Gastrocnemius medialis (tissue), 4 donors: ENCODE data around the gene FAM228A. TPM values are rescaled to one million over a fixed set of nuclear protein-coding genes. Genes with fewer than 3 reads are reported as not detected.

Source experiments
- ATAC-seq, 2 donors: fragments of 150-250 bp; one replicate each; pipeline ENCODE4 v1.9.1; 2016
- DNase-seq, 2 donors: peaks; one replicate each; pipeline ENCODE4 v3.0.0-alpha.2; 2019
- H3K27ac ChIP-seq, 4 donors: fragments of 200-600 bp; sonication (generic); 1 replicate in 1 of 4; 2 replicates in 3 of 4; pipeline ENCODE4 v1.5.1; 2016 to 2018; ENCODE audit warnings: mild to moderate bottlenecking in 2 of 4, moderate library complexity in 1 of 4
- H3K27me3 ChIP-seq, 3 donors: fragments of 200-600 bp; sonication (generic) in 2 of 3; 1 replicate in 1 of 3; 2 replicates in 2 of 3; pipeline versions ENCODE4 v1.5.1 to v1.6.0; 2016 to 2019; ENCODE audit warnings: mild to moderate bottlenecking in 1 of 3, moderate library complexity in 1 of 3
- H3K36me3 ChIP-seq, 2 donors: fragments of 200-600 bp; sonication (generic) in 1 of 2; one replicate each; pipeline ENCODE4 v1.5.1; 2017 to 2018
- H3K4me1 ChIP-seq, 2 donors: fragments of 200-600 bp; sonication (generic) in 1 of 2; one replicate each; pipeline ENCODE4 v1.5.1; 2016 to 2017; ENCODE audit warnings: mild to moderate bottlenecking in 2 of 2
- H3K4me3 ChIP-seq, 4 donors: fragments of 200-600 bp; sonication (generic) in 3 of 4; 1 replicate in 1 of 4; 2 replicates in 3 of 4; pipeline ENCODE4 v1.5.1; 2016 to 2019; ENCODE audit warnings: mild to moderate bottlenecking in 2 of 4
- H3K9me3 ChIP-seq, 3 donors: fragments of 200-600 bp; sonication (generic) in 2 of 3; 1 replicate in 1 of 3; 2 replicates in 2 of 3; pipeline ENCODE4 v1.5.1; 2016 to 2019
- POLR2A ChIP-seq, 2 donors: fragments of 450-650 bp; IDR thresholded peaks; one replicate each; pipeline ENCODE4 v1.6.1; 2017; ENCODE audit warnings: antibody characterized with exemption in 2 of 2, mild to moderate bottlenecking in 2 of 2, moderate library complexity in 2 of 2
- in situ Hi-C, 4 donors: fragments of 200-750 bp; cut with MboI; loops; one replicate each; pipeline versions ENCODE4 v1.15.0 to v1.8.0; 2017; ENCODE audit warnings: low sequenced_read_pairs in 4 of 4
- intact Hi-C: fragments of 100-400 bp; cut with DNase I; formaldehyde crosslinking; loops from one replicate; pipeline ENCODE4 v1.15.1; 2023; ENCODE audit warnings: low total_unique reads
- total RNA-seq, 4 donors: library from RNA; depleted of rRNA; stranded (reverse); fragments of >200 nt; gene quantifications; one replicate each; pipeline versions ENCODE4 v1.1.0 to v1.2.3, GENCODE V29; 2016
- TF ChIP-seq, protein P1 (sequence below), 5 experiments: fragments of 450-650 bp in 3 of 5; fragments of 200-600 bp in 2 of 5; sonication (generic) in 2 of 5; IDR thresholded peaks in 4 of 5; conservative IDR thresholded peaks in 1 of 5; 1 replicate in 4 of 5; 2 replicates in 1 of 5; pipeline ENCODE4 v1.5.1; 2016 to 2019; ENCODE audit warnings: antibody characterized with exemption in 5 of 5, mild to moderate bottlenecking in 3 of 5, moderate library complexity in 3 of 5

The FAM228A gene
- total RNA-seq, 4 donors from 2014 or later, result 0.39 to 0.41 TPM; not detected in 2

DNA sequence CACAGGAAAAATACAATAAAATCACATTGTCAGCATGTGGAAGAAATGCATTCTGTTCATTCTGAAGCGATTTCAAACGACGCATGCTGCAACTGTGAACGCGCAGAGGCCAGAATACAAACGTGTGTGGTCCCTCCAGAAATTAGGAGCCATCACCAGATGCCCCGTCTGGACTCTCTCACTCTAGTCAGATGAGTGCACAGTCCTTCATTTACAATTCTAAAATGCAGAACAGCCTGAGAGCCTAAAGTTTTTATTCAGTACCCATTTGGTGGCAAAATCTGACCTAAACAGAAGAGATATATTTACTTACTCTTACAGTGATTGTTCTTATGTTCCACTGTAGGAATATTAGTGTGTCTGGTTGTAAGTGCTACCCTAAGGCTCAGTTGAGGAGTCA lies 36.6 kb downstream of the FAM228A start:
- Histone ChIP-seq H3K9me3 (no peaks in the 10 kb centered on the region), H3K27ac (no peak overlapping the region), H3K36me3 (peaks cover 0 to 81% of the 10 kb centered on the region in 2 donors), H3K4me3 (no peak overlapping the region), H3K4me1 (no peaks in the 10 kb centered on the region), H3K27me3 (no peaks in the 10 kb centered on the region)
- ATAC-seq, result no peak
- no peak for DNase-seq
- intact Hi-C loops, result no loop called here
- no peak for TF ChIP-seq POLR2A (IDR thresholded peaks at IDR 0.05)
- TF ChIP-seq, protein P1, sequence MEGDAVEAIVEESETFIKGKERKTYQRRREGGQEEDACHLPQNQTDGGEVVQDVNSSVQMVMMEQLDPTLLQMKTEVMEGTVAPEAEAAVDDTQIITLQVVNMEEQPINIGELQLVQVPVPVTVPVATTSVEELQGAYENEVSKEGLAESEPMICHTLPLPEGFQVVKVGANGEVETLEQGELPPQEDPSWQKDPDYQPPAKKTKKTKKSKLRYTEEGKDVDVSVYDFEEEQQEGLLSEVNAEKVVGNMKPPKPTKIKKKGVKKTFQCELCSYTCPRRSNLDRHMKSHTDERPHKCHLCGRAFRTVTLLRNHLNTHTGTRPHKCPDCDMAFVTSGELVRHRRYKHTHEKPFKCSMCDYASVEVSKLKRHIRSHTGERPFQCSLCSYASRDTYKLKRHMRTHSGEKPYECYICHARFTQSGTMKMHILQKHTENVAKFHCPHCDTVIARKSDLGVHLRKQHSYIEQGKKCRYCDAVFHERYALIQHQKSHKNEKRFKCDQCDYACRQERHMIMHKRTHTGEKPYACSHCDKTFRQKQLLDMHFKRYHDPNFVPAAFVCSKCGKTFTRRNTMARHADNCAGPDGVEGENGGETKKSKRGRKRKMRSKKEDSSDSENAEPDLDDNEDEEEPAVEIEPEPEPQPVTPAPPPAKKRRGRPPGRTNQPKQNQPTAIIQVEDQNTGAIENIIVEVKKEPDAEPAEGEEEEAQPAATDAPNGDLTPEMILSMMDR (IDR thresholded peaks at IDR 0.05 in 4 of 5, conservative IDR thresholded peaks at IDR 0.05 in 1 of 5), result no peak
- in situ Hi-C loops, result no loop called here

DNA sequence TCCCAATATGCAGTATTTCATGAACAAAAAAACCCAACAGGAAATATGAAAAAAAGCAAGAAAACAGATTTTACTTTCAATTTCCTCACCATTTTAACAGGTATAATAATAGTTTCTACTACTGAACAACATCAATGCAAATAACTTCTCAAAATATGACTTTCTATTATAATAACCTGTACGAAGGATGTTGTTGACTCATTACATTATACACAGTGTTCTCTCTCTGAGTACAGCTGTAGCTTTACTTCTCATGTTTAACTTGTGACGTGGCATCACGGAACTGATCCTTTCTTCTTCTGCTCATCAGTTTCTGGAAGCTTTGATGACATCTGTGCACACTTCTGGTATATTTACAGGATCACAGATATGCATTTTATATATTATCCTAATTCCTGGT lies 40.0 kb downstream of the FAM228A start:
- intact Hi-C loops (no loop called here), in situ Hi-C loops (no loop called here)
- no peak overlapping the region for H3K27ac ChIP-seq
- no peak for ATAC-seq
- DNase-seq, result no peak
- H3K4me1 ChIP-seq, result no peaks in the 10 kb centered on the region
- no peaks in the 10 kb centered on the region for H3K9me3 ChIP-seq
- TF ChIP-seq POLR2A (IDR thresholded peaks at IDR 0.05), result no peak
- TF ChIP-seq, protein P1 (IDR thresholded peaks at IDR 0.05 in 4 of 5, conservative IDR thresholded peaks at IDR 0.05 in 1 of 5), result no peak
- peaks cover 0 to 72% of the 10 kb centered on the region in 2 donors for H3K36me3 ChIP-seq
- no peak overlapping the region for H3K4me3 ChIP-seq
- no peaks in the 10 kb centered on the region for H3K27me3 ChIP-seq

DNA sequence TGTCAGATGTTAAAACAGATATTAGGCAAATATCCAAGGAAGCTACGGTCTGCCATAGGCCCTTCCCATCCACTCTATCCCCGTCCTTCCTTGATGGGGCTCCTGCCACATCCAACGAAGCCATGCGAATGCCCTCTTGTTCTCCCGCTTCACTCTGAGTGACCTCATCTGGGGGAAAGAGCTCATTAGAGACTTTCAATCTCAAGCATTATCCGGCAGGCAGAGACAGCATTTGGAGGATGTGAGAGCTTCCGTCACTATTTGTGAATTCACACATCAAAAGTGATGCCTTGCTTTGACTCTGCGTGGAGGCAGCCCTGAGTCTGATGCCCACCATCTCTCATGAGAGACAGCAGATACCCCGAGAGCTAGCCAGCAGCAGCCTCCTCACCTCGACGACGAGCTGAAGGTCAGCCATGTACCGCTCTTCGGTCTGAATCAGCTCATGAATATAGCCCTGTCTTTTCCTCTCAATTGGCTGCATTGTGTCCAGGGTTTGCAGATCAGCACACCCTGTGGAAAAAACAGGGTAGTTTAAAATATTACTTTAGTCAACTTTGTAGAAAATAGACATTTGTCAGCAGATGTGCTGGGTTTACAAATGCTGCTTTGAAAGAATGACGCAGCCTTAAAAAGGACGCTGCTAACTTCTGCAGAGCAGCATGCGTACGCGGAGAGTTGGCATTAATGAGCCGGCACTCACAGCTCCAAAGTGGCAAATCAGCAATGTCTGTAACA lies 45.9 kb downstream of the FAM228A start:
- H3K27me3 ChIP-seq, result no peaks in the 10 kb centered on the region
- intact Hi-C loops, result no loop called here
- no peak for TF ChIP-seq POLR2A (IDR thresholded peaks at IDR 0.05)
- TF ChIP-seq, protein P1 (IDR thresholded peaks at IDR 0.05 in 4 of 5, conservative IDR thresholded peaks at IDR 0.05 in 1 of 5), result no peak
- no peaks in the 10 kb centered on the region for H3K4me1 ChIP-seq
- no peak for DNase-seq
- no peaks in the 10 kb centered on the region for H3K9me3 ChIP-seq
- peaks cover 0 to 41% of the 10 kb centered on the region in 2 donors for H3K36me3 ChIP-seq
- no peak for ATAC-seq
- in situ Hi-C loops, result no loop called here
- H3K4me3 ChIP-seq, result no peak overlapping the region
- H3K27ac ChIP-seq, result no peak overlapping the region

DNA sequence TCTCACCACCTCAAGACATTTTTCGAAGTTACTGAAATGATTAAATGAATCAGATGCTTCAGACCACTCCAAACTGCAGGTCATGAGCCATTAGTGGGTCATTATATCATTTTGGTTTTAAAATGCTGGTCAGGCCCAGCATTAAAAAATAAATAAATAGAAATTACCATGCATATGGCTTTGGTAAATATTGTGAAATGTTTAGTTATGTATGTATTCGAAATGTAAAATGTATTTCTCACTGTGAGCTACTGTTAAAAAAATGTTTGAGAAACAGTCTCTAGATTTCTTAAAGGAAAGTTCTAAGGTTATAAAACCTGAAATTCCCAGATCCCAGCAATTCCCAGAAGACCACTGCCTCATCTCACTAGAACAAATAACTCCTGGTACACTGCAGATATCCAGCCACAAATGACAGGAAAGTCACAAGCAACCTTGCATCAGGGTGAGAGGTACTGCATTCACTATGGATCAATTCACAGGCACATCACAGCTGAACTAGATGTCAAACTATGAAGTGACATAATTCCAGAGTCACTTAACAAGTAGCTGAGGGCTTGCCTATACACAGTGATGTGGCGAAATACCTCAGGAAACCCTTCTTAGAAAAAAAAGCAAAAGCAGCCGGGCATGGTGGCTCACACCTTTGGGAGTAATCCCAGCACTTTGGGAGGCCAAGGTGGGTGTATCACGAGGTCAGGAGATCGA lies 46.6 kb downstream of the FAM228A start:
- Histone ChIP-seq H3K27ac (no peak overlapping the region), H3K27me3 (no peaks in the 10 kb centered on the region), H3K9me3 (no peaks in the 10 kb centered on the region), H3K36me3 (peaks cover 0 to 34% of the 10 kb centered on the region in 2 donors), H3K4me3 (no peak overlapping the region), H3K4me1 (no peaks in the 10 kb centered on the region)
- ATAC-seq, result no peak
- intact Hi-C loops, result no loop called here
- in situ Hi-C loops, result no loop called here
- TF ChIP-seq, protein P1 (IDR thresholded peaks at IDR 0.05 in 4 of 5, conservative IDR thresholded peaks at IDR 0.05 in 1 of 5), result no peak
- no peak for TF ChIP-seq POLR2A (IDR thresholded peaks at IDR 0.05)
- no peak for DNase-seq
